ENCODE results near the gene FBXO46. TPM values are rescaled to one million over a fixed set of nuclear protein-coding genes. Genes with fewer than 3 reads are reported as not detected.

The FBXO46 gene
- total and polyA plus RNA-seq, 2 of the 13 experiments (the other 11 are each of a cell fraction or from before 2014, with no cell fraction given) = 6.2 to 6.4 TPM

- TF ChIP-seq ZNF276 (CRISPR knock-in tag; IDR thresholded peaks at IDR 0.05; ENCODE audit: low read depth) (no peak), ZNF44 (CRISPR knock-in tag; IDR thresholded peaks at IDR 0.05) (no peak), MAFF (IDR thresholded peaks at IDR 0.05; ENCODE audit: low read depth, low read length) (no peak), ZNF557 (CRISPR knock-in tag; IDR thresholded peaks at IDR 0.05) (0 out of 2 replicates have a peak, but pooled peaks have one; percentile 11), CEBPZ (IDR thresholded peaks at IDR 0.05; ENCODE audit: low read length) (no peak), ZNF546 (CRISPR knock-in tag; conservative IDR thresholded peaks at IDR 0.05) (no peak), ZBTB40 (IDR thresholded peaks at IDR 0.05) (no peak), ZBTB40 (CRISPR knock-in tag; IDR thresholded peaks at IDR 0.05) (no peak; the same call in 1 of the 2 replicates), ZNF333 (CRISPR knock-in tag; IDR thresholded peaks at IDR 0.05; ENCODE audit: borderline replicate concordance) (no peak), GFI1 (CRISPR knock-in tag; IDR thresholded peaks at IDR 0.05; ENCODE audit: borderline replicate concordance) (no peak), RFXANK (CRISPR knock-in tag; IDR thresholded peaks at IDR 0.05) (no peak), ZNF263 (CRISPR knock-in tag; IDR thresholded peaks at IDR 0.05) (no peak), BORCS8-MEF2B (CRISPR knock-in tag; IDR thresholded peaks at IDR 0.05) (no peak), ZNF460 (CRISPR knock-in tag; IDR thresholded peaks at IDR 0.05; ENCODE audit: borderline replicate concordance) (no peak), SMC3 (IDR thresholded peaks at IDR 0.05; ENCODE audit: low read length) (no peak), TRIM22 (IDR thresholded peaks at IDR 0.05) (no peak)
Observed at GRCh38 chr19:45767410-45767880, 36.7 kb upstream of the FBXO46 start (continued).
